HG02973 (cell line): ENCODE data around the gene CCDC197.

Experiments used
- ATAC-seq: cut with Tn5 transposase; IDR thresholded peaks from one replicate; pipeline ENCODE4 v1.9.1; 2021; ENCODE audit warnings: moderate library complexity; ENCODE audit not compliant: unreplicated experiment

Gene CCDC197

DNA sequence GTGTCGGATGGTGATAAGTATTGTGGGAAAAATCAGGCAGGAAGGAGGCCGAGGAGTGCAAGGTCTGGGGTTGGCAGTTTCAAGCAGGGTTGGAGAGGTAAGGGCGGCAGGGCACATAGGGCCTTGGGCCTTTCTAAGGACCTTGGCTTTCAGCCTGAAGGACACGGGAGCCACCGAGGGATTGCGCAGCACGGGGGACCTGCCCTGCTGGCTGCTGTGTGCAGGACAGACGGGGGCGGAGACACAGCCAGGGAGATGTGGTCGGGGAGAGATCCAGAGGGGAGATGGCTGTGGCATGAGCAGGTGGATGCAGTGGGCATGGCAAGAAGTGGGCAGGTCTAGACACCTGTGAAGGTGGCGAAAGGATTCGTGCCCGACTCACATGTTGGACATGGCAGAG, 43.7 kb downstream of the CCDC197 start:
- ATAC-seq = no peak

DNA sequence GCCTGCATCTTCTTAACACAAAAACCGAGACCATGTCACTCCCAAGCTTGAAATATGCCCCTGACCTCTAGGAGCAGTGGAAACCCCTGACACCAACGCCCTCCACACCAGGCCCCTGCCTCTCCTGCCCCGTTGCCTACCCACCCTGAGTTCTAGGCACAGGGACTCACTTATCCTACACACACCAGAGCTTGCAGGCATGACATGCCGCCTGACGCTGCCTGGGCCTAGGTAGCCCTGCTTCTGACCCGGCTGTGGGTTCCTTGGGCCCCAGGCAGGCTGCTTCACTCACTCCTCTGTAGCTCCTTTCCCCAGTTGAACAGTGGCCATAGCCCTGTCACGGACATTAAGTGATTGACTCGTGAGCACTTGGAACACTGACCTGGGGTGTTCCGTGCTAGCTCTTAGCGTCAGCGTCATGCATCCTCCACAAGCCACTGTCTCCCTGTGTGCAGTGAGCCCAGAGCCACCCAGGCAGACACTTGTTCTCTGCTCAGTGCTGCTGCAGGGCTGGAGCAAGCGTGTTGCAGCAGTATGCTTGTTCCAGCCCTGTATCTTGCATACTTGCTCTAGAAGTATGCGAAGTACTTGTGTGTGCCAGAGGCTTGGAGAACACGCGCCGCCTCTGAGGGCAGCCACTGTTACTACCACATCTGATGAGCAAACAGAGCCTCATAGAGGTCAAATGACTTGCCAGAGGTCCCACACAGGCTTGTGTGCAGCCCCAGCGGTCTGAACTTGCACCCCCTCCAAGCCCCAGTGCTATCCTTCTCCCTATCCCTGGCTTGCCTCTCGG, 44.6 kb downstream of the CCDC197 start:
- ATAC-seq = no peak

DNA sequence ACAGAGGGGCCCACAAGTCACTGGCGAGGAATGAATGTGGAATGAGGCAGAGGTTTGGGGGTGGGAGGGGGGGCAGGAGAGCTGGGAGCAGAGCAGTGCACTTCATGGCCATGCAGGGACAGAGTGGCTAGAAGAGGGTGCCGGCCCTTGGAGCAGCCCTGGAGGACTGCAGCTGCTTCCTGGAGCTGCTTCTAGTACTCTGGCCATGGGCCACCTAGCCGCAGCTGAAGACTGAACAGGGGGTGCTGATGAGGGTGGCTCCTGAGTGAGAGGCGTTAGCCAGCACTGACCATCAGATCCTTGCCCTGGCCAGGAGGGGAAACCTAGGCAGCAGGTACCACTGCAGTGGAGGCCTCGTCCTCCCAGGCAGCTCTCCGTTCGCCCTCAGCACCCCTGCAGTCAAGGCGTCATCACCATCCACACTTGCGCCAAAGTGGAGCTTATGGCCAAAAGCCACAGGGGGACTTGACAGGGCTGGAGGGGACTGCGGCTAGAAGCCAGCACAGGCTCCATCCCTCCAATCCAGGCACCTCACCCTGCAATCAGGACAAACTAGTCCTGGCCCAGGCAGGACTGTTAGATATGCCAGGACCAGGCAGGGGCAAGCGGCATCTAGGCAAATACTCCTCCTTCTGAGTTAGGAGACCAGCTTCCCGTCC, 45.5 kb downstream of the CCDC197 start:
- ATAC-seq = no peak

DNA sequence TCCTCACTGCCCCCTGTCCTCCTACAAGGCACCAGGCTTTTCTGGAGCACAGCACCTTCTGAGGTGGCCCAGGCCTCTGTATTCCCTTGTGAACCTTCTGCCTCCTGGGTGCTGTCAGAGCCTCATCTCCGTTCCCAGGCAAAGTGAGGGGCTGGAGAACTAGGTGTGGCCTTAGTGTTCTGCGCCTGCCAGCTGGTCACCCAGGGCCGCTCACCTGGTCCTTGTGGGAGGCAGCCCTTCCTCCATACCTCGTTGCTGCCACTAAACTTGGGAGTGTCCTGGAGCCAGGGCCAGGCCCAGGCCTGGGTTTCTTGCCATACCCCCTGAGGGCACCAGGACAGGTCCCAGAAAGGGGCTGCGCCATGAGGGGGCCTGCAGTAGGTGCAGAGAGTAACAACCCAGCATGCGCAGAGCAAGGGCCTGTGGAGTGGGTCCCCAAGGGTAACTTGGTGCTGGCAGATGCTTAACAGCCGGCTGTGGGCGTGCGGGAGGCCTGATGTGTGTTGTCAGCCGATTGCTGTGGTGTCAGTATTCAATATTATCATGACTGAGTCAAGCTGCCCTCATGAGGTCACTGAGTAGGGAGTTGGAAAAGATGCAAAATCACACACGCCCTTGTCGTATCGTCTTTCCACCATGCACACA, 46.1 kb downstream of the CCDC197 start:
- no peak for ATAC-seq

DNA sequence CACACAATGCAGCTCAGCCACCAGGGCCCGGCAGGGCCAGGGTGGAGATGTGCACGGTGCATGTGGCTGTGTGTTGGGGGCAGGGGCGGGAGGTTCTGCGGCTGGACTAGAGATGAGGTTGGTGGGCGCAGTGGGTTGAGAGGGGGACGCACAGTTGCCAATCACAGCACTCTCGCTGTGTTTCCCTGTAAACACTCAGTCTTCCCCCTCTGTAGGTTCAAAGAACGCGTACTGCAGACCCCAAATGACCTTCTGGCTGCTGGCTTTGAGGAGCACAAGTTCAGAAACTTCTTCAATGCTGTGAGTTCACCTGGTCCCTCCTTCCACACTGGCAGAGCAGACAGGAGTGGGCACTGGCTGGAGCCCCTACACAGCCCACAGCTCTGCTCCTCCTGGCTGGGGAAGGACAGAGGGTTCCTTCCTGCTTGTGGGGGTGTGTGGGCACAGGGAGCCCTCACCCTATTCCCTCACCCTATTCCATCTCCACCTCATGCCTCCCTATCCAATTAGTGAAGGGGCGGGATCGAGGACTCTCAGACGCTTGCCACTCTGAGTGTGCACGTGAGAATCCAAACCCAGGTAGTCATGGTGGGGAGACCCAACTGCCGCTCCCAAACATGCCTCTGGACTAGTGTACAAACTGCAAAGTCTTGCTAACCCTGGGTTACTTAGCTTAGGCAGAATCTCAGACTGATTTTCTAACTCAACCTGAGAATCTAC, 46.8 kb downstream of the CCDC197 start:
- ATAC-seq = no peak

DNA sequence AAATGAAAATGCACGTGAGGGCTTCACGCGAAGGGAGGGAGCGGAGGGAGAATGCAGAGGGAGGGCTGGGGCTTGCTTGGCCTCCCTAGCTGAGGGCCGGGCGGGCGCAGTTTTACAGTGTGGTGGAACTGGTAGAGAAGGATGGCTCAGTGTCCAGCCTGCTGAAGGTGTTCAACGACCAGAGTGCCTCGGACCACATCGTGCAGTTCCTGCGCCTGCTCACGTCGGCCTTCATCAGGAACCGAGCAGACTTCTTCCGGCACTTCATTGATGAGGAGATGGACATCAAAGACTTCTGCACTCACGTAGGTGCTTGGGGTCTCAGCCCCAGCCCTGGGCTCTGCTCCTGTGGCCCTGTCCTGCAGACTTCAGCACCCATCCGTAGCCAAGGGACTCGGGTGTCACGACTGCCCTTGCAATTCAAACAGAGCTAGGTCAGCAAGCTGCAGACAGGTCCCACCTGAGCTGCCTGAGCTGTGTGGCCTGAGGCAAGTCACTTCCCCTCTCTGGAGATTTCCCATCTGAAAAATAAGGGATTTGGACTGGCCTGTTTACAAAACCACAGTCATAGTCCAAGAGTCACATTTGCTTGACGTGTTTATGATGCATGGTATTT, 47.5 kb downstream of the CCDC197 start:
- no peak for ATAC-seq

DNA sequence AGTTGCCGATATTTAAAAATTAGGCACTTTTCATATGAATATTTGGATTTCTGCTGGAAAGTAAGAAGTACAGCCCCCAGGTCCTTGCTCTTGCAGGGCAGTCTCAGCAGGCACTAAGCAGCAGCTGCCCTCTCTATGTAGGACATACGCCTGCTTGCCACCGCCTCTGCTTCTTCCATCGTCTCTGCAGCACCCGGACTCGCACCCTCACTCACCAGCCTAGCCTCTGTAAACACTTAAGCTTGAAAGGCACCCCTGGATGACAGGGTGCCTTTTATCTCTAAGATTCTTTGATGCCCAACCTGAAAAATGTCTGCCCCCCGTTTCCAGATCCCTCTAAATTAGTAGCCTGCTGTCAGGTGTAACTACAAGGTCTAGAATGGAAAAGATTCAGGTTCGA, 48.0 kb downstream of the CCDC197 start:
- ATAC-seq = no peak

DNA sequence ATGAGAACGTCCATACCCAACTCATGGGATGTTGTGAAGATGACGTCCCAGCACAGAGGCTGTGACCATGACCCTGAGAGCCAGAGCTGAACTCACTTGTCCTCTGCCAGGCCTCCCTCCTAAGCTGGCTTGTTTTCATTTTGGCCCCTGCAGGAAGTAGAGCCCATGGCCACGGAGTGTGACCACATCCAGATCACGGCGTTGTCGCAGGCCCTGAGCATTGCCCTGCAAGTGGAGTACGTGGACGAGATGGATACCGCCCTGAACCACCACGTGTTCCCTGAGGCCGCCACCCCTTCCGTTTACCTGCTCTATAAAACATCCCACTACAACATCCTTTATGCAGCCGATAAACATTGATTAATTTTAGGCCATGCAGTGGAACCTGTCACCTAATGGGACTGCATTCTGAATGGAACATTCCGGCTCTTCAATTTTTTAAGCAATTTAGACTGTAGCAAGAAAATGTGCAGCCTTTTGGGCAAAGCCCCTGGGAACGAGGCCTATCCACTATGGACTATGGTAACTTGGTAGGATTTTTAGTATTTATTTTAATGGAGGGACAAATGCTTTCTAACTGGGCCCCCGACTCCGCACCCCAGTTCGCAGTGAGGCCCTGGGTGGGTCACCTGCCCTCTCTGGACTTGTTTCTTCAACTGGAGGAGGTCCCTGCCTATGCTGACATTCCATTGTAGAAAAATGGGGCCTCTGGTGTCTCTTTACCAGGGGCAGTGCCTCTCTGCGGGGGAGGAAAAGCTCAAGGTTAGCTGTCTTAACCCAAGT, 48.7 kb downstream of the CCDC197 start:
- ATAC-seq = no peak

DNA sequence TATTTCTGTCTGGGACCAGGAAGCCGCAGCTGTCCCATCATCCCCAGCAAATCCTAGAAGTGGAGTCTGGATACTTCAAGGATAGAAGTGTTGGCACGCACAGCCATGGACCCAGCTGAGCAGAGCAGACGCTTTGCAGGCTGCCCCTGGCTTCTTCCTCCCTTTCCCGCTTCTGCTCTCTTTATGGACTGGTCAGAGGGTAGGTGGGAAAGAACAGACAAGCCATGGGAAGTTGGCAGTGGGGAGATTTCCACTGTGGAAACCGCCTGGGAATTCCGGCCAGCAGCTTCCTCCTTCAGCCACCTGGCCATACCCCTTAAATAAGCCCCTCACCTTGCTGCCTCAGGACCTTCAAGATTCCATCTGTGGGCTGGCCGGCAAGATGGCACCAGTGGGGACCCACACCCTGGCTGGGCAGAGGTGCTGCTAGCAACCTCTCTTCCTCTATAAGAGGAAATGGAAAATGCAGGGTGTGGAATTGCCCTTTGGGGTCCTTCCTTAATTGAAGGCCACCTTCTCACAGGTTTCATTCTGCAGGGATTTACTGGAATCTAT, 49.7 kb downstream of the CCDC197 start:
- ATAC-seq = no peak

DNA sequence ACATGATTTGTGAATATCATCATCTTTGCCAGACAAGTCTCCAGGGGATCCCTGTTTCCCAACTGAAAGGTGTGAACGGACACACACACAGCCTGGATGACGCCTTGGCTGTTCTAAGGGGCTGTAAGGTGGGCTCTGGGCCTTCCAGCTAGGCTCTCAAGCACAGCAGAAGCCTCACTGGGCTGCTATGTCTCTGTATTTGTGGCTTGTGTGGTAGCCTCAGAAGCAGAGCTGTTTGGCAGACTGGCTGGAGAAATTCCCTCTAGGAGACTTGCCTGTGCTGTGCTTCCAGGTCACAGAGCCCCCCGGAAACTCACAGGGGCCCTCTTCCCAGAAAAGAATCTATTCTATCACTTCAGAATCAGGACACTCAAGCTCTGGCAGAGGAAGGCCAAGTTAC, 50.5 kb downstream of the CCDC197 start:
- no peak for ATAC-seq

DNA sequence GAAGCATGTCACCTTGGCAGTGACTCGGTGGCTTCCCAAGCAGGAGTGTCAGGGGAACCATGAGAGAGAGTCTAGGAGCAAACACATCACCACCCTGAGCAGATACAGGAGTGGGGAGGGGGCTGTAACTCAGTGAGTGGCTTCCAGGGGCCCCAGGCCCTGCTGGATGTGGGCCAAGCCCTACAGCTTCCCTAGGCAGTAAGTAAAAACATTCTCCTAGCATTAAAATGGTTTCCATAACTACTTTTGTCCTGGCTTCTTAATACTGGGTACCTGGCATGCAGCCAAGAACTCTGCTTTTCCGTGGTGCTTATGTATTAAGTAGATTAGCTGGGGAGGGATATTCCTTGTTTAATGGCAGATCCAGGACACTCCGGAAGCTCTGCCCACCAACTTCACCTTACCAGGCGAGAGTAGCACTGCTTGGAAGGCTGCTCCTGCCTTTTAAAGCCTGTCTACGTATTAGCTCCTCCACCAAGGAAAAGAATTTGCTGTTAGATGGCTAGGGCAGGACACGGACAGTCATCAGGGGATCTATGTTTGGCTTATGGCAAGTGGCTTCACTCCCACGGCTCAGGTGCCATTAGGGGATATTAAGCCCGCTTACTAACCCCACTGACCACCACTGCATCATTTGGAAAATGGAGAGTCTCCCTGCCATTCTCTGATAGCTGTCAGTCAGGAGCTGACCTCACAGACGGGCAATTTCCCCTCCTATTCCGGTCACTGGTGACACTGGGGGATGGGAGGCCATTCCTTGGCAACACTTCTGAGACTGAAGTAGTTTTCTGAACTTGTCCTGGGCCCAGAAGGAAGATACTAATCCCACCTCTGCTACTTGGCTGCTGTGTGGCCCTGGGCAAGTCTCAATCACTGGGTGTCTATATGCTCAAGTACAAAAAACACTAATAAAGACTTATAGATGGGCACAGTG, 51.9 kb downstream of the CCDC197 start:
- no peak for ATAC-seq

DNA sequence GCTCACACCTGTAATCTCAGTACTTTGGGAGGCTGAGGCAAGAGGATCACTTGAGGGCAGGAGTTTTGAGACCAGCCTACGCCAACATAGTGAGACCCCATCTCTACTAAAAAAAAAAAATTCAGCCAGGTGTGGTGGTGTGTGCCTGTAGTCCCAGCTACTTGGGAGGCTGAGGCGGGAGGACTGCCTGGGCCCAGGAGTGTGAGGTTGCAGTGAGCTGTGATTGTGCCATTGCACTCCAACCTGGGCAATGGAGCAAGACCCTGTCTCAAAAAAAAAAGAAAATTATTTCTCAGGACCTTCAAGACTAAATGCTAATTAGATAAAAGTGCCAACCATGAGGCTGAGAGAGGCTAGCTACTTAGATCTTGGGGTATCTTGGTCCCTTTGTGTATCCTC, 52.5 kb downstream of the CCDC197 start:
- ATAC-seq = no peak

DNA sequence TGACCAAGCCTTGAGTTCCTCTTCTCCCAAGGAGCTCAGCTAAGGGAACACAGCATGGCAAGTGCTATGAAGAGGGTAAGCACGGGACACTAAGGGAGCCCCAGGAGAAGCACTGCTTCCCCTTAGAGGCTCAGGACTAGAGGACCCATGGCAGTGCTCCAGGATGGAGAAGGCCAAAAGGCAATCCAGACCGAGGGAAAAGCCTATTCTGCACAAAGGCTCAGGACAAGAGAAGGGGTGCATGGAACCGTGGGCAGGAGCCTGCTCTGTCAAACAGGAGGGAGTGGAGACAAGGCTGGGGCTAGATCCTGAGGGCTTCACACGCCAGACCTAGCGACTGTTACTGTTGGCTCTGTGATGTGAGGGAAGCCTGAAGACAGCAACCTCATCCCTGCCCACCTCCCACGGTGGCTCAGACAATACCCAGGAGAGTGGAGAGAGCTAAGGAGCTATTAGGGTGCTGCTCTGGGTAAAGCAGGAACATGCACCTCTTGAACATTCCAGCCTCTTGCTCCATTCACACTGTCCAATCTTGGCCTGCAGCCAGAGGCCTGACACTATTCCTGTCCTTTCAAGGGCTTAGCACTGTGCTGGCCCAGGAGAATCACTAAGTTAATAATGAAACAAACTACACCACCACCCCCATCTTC, 53.3 kb downstream of the CCDC197 start:
- ATAC-seq = no peak

DNA sequence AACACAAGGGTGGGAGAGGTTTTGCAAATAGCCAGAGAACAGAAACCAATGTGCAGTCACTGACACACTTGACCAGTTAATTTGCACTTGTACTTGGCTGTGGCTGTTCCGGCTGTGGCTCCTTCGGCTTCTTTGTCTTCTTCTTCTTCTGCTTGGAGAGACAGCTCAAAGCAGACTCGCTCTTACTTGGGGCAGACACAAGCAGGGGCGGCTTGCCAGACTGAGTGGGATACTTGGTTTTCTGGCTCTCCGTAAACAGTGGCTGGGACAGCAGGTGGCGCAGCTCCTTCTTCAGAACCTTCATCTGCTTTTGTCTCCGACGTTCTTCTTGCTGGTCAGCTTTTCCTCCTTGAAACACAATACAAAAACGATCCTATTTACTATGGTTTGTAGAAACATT, 54.0 kb downstream of the CCDC197 start:
- ATAC-seq = no peak

DNA sequence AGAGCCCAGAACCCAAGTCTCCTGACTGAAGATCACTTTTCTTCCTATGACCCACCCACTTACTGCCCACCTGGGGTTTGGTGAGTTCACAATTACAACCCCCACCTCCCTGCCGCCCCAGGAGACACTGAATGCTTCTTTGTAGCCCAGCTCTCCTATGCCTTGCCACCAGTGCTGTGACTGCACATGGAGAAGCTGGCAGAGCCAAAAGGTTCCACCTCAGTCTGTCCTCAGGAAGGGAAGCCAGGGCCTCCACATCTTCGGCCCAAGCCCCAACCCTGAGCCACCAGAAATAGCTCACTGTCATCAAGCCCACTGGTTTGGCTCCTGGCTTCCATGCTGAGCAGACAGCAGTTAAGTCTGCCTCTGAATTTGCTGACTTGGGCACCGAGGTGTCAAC, 54.7 kb downstream of the CCDC197 start:
- ATAC-seq = no peak

DNA sequence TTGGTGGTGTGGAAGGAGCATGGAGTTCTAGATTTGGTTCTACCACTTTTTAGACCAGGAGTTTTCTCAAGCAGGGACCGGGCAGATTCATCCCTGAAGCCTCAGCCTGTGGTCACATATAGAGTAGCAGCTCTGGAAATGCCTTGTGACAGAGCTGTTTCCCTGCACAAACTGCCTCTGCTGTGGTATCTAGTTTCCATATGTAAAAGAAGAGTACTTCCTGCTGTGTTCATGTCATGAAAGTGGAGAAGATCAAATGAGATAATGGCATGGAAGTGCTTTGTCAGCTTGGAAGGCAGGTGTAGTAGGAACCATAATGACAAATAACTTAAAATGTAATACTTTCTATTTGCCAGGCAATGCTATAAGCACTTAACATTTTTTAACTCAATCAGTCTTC, 55.1 kb downstream of the CCDC197 start:
- no peak for ATAC-seq

DNA sequence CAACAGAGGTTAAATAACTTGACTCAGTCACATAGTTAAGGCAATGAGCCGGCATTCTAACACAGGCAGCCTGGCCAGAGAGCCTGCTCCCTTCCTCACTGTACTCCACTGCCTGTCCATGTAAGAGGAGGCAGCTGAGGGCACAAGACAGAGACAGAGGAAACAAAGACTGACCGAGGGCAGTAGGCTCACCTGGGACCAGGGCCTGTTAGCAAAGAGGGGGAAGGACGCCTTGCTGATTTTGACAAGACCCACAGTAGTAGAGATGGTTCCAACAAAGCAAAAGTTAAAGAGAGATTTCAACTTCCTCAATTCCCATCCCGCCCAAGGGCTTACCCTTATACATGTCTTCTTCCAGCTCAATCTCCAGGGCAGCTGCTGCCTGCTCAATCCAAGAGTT, 55.6 kb downstream of the CCDC197 start:
- no peak for ATAC-seq

DNA sequence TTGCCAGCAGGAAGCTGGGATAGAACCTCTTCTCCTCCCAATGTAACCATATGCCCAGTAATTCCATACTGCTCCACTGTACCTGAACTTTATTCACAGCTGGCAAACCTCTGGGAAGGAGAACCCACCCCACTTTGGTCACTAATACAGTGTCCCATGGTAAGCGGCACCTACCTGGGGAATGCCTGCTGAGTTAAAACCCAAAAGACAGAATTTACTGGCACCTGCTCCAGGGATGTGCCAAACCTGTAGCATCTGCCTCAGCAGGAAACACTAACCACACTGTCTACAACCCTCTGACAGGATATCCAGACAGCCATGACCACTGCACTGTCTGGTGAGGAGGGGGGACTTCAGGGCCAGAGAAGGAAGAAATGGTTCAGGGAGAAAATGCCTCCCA, 57.3 kb downstream of the CCDC197 start:
- ATAC-seq = no peak
